GM18907 (cell line): Measurements from ENCODE around the gene MYT1.
"Not testable (repeated sequence)": the region's sequence is repeated elsewhere in the genome, so short reads cannot be mapped to it uniquely, and the experiment has no call there.

Experiments
- ATAC-seq: cut with Tn5 transposase; IDR thresholded peaks from one replicate; pipeline ENCODE4 v1.9.1; 2021; ENCODE audit warnings: mild to moderate bottlenecking, moderate library complexity; ENCODE audit not compliant: unreplicated experiment

MYT1 gene

DNA sequence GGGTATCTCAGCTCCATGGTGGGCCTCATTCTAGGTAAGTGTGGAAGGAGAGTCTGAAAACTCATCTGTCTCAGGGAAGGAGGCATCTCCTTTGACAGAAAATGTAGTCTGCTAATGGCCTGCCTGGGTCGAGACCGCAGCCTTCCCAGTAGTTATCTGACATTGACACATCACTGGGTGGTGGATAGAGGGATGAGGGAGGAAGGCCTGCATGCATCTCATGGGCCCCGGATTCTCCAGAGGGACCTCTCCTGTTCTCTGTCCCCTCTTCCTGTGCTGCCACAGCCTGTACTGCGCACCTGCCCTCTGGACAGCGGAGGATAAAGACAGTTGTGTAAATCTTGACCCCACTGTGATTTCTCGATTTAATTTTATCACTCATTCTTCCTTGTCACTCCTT lies 96.0 kb downstream of the MYT1 start:
- ATAC-seq: no peak

DNA sequence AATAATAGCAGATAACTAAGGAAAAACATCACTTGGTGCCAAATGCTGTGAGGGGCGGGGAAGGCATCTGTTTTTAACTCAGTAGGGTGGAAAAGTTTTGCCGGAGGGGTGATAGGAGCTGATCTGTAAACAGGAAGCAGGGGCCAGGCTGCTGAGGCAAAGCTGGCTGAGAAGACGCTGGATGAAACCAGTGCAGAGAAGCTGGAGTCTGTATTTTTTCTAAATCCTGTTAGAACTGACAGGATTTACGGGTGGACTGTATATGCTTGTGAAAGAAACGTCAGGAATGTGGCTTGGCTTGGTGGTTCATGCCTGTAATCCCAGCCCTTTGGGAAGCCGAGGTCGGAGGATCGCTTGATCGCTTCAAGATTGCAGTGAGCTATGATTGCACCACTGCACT lies 96.9 kb downstream of the MYT1 start:
- ATAC-seq: no peak

DNA sequence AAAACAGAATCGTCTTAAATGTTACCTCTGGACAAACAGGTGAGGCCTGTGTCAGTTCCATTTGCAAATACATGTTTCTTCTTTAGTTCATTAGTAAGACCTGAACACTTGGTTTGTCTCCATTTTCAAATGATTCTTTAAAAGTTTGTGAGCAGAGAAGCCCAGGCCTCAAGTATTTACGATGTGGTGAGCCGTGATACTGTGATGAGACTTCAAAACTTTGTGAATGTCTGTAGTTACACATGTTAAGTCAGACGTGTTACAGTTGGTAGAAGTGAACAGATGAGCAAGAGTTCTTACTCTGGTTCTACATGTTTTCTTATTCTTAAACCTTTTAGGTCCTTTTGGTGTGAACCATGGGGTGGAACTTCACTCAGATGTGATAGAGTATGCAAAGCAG lies 99.8 kb downstream of the MYT1 start:
- no peak for ATAC-seq

DNA sequence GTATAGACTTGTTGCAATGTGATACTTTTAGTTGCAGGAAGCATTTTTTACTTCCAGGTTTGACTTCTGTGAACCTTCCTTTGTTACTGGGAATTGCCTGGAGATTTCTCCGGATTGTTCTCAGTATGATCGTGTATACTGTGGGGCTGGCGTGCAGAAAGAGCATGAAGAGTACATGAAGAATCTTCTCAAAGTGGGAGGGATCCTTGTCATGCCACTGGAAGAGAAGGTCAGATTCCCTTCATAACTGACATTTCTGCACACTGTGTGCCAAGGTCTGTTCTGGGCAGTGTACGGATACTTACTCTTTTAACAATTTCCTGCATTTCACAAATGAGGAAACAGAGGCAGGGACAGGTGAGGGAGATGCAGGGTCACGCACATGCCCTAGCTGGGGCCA lies 100.9 kb downstream of the MYT1 start:
- no peak for ATAC-seq

DNA sequence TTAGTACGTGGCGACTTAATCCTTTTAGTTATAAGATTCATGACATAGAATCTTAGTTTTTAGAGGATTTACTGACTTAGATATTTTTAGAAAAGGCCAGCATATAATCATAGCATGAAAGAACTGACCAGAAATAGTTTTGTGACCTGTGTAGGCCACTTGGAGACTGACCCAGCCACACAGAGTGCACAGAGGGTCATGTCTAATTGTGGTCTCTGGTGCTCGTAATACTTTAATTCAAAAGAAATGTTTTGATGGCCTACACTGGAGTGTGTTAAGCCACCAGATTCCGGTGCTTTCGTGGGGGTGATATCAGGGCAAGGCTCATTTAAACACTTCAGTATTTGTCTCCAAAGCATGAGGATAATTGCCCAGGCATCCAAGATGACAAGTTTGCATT lies 102.7 kb downstream of the MYT1 start:
- no peak for ATAC-seq

DNA sequence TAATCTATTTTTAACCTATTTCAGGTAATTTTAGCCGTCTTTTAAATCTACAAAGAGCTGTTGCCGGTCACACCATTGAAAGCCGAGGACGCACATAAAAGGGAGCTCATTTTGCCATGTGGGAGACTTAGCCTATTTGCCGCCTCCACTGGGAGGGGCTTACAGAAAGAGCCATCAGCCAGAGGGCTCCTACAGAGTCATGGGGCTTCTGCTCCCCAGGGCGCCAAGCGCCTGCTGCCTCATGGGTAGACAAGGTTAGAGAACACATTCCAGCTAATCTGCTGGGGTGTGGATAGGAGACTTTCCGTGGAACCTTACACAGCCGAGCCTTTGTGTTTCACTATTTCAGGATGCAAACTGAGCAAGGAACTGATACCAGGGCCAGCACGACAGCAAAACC lies 103.9 kb downstream of the MYT1 start:
- no peak for ATAC-seq

DNA sequence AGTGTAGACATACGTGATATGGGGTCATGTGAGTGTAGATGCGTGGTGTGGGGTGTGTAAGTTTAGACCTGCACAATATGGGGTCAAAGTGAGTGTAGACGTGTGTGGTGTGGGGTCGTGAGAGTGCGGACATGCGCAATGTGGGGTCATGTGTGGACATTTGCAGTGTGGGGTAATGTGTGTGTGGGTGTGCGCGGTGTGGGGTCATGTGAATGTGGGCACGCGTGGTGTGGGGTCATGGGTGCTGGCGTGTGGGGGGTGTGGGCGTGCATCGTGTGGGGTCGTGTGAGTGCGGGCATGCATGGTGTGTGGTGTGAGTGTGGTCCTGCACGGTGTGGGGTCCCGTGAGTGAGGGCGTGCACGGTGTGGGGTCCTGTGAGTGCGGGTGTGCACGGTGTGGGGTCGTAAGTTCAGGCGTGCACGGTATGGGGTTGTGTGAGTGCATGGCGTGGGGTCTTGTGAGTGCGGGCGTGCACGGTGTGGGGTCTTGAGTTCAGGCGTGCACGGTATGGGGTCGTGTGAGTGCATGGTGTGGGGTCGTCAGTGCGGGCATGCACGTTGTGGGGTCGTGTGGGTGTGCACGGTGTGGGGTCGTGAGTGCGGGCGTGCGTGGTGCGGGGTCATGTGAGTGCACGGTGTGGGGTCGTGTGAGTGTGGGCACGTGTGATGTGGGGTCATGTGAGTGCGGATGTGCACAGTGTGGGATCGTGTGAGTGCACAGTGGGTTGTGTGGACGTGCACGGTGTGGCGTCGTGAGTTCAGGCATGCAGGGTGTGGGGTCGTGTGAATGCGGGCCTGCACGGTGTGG lies 105.6 kb downstream of the MYT1 start:
- ATAC-seq: no peak

DNA sequence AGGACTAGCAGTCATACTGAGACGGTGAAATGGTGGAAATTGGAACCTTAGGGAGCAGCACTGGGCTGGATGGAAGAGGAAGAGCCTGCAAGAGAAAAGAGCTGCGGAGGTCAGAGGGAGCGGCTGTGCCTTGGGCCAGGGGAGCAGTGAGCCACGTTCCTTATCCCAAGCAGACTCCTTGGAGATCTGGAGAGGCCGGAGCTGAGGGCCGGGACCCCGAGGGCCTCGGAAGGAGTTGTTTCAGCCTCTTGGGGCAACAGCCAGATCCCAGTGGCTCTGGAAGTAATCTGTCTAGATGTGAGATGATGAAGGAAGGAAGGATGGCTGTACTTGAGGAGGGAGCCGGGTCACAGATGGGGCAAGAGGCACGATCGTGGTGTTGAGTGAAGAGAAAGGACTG lies 107.4 kb downstream of the MYT1 start:
- ATAC-seq: no peak

DNA sequence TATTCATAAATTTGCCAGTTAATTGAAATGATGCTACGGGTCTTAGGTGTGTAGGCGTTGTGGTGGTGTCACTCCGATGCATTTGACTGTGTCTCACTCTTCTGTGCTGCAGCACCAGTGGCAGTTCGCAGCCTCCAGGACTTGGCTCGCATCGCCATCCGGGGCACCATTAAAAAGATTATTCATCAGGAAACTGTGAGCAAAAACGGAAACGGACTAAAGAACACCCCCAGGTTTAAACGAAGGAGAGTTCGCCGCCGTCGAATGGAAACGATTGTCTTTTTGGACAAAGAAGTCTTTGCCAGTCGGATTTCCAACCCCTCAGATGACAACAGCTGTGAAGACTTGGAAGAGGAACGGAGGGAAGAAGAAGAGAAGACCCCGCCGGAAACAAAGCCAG lies 108.9 kb downstream of the MYT1 start:
- ATAC-seq: no peak

DNA sequence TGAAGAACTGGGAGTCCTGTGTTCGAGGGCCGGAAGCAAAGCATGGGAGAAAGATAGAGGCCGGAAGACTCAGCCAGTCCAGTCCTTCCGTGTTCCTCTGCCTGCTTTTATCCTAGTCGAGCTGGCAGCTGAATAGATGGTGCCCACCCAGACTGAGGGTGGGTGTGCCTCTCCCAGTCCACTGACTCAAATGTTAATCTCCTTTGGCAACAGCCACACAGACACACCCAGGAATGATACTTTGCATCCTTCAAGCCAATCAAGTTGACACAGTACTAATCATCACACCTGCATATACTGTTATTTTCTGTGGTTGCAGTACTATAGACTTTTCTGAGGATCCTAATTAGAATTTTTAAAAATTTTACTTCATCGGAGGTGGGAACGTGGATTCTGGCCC lies 112.6 kb downstream of the MYT1 start:
- no peak for ATAC-seq

DNA sequence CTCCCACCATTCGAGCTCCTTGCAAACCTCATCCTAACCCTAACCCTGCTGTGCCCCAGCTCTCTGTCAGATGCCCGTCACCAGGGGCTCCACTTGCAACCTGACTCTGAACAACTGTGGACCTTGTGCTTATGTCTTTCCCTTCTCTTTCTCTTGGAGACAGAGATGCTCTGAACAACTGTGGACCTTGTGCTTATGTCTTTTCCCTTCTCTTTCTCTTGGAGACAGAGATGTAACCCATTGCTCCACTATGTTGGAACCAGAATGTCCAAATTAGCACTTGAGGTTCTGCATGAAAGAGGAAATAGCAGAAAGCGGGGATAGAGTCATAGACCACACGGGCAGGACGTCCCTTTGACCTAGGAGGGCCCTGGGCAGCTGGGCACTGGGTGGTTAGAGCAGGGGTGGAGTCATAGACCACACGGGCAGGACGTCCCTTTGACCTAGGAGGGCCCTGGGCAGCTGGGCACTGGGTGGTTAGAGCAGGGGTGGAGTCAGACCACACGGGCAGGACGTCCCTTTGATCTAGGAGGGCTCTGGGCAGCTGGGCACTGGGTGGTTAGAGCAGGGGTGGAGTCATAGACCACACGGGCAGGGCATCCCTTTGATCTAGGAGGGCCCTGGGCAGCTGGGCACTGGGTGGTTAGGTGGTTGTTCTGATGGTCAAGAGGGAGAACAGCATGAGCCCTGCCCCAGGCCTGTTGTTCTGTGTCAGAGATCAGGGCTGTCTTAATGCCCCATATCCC lies 113.5 kb downstream of the MYT1 start:
- ATAC-seq: no peak

DNA sequence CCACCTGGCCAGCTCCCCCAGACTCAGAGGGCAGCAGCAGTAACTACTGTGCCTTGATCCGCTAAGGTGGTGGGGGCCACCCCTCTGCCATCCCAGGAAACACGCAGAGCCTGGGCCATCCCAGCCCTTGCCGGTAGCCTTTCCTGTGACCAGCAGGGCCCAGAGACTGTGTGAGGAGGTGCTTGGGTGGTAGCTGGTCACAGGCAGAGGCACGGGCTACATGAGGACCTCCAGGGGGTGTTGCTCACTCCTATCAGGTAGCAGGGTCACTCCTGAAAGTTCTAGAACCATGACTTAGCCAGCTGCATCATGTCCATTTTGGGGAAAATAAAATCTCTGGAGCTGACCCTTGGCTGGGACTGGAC lies 114.0 kb downstream of the MYT1 start:
- ATAC-seq: no peak

DNA sequence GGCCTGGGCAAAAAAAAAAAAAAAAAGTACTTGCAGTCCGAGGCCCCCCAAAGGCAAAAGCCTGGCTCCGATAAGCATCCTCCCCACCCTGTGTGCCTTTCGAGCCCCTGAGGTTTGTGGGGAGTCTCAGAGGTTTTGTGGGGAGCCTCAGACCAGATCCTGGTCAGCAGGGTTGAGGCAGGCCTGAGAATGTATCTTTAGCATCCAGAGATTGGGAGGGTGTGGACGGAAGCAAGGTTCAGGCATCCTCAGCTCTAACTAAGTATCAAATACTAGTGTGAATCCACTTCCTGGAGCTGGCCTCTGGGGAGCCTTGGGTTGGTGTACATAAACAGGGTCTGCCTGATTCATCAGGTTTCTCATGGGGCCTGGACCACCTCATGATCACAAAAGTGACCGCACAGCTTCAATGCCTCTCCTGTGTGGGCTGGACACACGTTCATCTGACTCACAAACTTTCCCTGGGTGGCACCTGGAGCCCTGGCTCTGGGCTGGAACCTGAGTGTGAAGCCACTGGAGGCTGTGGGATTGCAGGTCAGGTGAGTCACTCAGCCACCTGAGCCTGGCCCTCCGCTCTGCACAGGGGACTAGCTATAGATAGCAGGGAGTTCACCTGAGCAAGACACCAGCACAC lies 115.7 kb downstream of the MYT1 start:
- ATAC-seq: no peak

DNA sequence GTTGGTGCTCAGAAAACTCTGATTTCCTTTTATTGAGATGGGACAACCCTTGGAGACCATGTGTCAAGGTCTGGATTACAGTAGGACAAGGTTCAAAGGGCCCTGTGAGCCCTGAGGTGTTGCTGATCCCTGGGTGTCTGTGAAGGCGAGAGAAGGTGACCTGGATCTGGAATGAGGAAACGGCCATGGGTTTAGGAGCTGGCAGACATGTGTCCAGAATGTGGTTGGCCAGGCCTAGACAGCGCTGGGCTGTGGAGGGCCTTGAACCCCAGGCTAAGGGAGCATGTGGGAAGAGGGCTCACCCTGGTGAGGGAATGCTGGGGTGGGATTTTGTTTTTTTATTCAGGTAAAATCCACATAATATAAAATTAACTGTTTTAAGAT lies 116.2 kb downstream of the MYT1 start:
- ATAC-seq: no peak

DNA sequence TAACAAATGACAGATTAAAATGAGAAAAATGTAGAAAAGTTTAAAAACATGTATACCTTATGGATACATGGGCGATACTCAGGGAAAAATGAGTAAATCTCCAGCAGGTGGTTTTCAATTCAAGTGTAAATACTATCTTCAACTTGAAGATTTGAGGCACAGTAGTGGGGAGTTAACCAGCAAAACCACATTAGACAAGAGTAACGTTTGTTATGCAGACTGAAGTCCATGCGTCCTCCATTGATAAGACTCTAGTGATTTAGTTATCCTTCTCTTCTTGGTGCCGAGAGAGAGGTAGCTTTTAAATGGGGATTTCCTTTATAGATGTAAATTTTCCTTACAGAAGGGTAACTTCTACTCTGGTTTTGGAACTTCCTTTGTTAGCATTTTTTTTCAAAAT lies 119.4 kb downstream of the MYT1 start:
- no peak for ATAC-seq

DNA sequence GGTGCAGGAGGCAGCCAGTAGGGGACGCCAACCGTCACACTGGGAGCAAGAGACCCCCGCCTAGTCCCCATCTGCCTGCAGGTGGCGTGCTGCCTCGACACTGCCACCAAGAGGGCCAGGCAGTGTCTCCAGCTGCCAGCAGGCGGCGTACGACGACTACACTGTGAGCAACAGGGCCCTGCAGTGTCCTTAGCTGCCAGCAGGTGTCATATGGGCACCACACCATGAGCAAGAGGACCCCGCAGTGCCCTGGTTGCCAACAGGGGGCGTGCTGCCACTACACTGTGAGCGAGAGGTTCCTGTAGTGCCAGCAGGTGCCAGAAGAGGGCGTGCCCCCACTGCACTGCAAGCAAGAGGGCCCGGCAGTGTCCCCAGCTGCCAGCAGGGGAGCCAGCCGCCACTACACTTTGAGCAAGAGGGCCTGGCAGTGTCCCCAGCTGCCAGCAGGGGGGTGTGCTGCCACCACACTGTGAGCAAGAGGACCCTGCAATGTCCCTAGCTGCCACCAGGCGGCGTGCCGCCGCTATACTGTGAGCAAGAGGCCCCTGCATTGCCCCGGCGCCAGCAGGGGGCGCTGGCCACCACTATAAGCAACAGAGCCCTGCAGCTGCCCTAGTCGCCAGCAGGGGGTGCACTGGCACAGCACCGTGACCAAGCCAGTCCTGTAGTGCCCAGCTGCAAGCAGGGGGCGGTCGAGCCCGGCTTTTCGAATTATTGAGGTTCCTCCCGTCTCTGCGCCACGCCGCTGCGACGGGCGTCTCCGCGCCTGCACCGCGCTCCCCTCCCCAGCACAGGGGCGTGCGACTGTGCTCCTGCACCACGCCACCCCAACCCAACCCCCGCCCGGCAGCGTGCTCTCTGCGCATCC lies 121.6 kb downstream of the MYT1 start:
- ATAC-seq: peak; percentile 96

DNA sequence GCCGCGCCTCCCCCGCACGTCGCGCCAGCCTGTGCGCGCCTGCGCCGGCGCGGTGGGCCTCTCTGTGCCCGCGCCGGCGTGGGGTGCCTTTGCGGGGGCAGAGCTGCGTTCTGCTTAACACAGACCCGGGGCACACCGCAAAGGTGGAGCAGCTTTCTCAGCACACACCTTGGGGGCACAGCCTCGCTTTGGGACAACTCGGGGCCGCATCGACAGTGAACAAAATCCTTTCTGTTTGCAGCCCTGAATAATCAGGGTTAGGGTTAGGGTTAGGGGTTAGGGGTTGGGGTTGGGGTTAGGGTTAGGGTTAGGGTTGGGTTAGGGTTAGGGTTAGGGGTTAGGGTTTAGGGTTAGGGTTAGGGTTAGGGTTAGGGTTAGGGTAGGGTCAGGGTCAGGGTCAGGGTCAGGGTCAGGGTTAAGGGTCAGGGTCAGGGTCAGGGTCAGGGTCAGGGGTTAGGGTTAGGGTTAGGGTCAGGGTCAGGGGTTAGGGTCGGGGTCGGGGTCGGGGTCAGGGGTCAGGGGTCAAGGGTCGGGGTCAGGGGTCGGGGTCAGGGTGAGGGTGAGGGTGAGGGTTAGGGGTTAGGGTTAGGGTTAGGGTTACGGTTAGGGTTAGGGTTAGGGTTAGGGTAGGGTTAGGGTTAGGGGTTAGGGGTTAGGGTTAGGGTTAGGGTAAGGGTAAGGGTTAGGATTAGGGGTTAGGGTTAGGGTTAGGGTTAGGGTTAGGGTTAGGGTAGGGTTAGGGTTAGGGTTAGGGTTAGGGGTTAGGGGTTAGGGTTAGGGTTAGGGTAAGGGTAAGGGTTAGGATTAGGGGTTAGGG lies 122.4 kb downstream of the MYT1 start:
- ATAC-seq: not testable (repeated sequence)

DNA sequence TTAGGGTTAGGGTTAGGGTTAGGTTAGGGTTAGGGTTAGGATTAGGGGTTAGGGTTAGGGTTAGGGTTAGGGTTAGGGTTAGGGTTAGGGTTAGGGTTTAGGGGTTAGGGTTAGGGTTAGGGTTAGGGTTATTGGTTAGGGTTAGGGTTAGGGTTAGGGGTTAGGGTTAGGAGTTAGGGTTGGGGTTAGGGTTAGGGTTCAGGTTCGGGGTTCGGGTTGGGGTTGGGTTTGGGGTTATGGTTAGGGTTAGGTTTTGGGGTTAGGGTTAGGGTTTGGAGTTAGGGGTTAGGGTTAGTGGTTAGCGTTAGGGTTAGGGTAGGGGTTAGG lies 123.0 kb downstream of the MYT1 start:
- ATAC-seq: not testable (repeated sequence)
